GM12878 (cell line): Measurements from ENCODE around the gene NGRN. TPM values are rescaled to one million over a fixed set of nuclear protein-coding genes. Genes with fewer than 3 reads are reported as not detected.

Experiments used
- ATAC-seq: fragments of 200-7000 bp; cut with Tn5 transposase; 3 replicates; pipeline ENCODE4 v1.9.1; 2020; ENCODE audit warnings: mild to moderate bottlenecking, moderate library complexity
- BruUV-seq: library from RNA; stranded (reverse); fragments of 400-500 nt; replicated peaks from 2 replicates; lab custom pipeline; 2021; lab: Mats Ljungman, UMichigan
- CTCF ChIA-PET: fragments of 300-600 bp; sonication (Branson Sonifier 250); formaldehyde crosslinking; extraction: SDS; loops from one replicate; lab custom pipeline; 2021; ENCODE audit warnings: inconsistent platforms; lab: Yijun Ruan, JAX
- POLR2A ChIA-PET: fragments of 350-600 bp; formaldehyde crosslinking; extraction: SDS; loops from one replicate; lab custom pipeline; 2021; ENCODE audit warnings: inconsistent platforms; lab: Charles Lee
- RAD21 ChIA-PET: fragments of 300-600 bp; sonication (Branson Sonifier 250); formaldehyde crosslinking; loops from one replicate; lab custom pipeline; 2023; ENCODE audit warnings: antibody characterized with exemption; ENCODE audit not compliant: unreplicated experiment; lab: Charles Lee
- SMC1A ChIA-PET: fragments of 300-600 bp; sonication (Branson Sonifier 250); formaldehyde crosslinking; loops from one replicate; lab custom pipeline; 2023; ENCODE audit not compliant: unreplicated experiment, uncharacterized antibody; lab: Charles Lee
- DNase-seq: peaks from one replicate; pipeline ENCODE4 v3.0.0-alpha.2; 2011; ENCODE audit warnings: low read depth, low spot score
- FAIRE-seq: peaks from 3 replicates; lab custom pipeline; 2011; peaks lifted over from hg19 to GRCh38; lab: Jason Lieb, UNC
- H2AFZ ChIP-seq: 2 replicates; pipeline ENCODE4 v1.6.0; 2011; ENCODE audit warnings: low read depth, low read length, control low read depth; ENCODE audit not compliant: control insufficient read depth
- H3K27ac ChIP-seq: 2 replicates; pipeline ENCODE4 v1.5.1; 2011; ENCODE audit warnings: control low read depth; ENCODE audit not compliant: control insufficient read depth, insufficient read depth
- H3K27me3 ChIP-seq, 2 experiments: replicated peaks in 1 of 2; 2 replicates each; pipeline versions ENCODE4 v1.6.0 to v1.6.1; 2011; ENCODE audit warnings: low read length in 1 of 2; ENCODE audit not compliant: control insufficient read depth in 2 of 2, insufficient read depth in 2 of 2
- H3K36me3 ChIP-seq, 2 experiments: 2 replicates each; pipeline ENCODE4 v1.5.1; 2011; ENCODE audit warnings: low read length in 1 of 2; ENCODE audit not compliant: control insufficient read depth in 2 of 2, insufficient read depth in 2 of 2
- H3K4me1 ChIP-seq: 2 replicates; pipeline ENCODE4 v1.6.1; 2011; ENCODE audit warnings: mild to moderate bottlenecking, low read length, moderate library complexity, mixed read lengths; ENCODE audit not compliant: control insufficient read depth, insufficient read depth
- H3K4me2 ChIP-seq: 2 replicates; pipeline ENCODE4 v1.6.0; 2011; ENCODE audit warnings: control low read depth; ENCODE audit not compliant: control insufficient read depth, insufficient read depth
- H3K4me3 ChIP-seq: fragments of 200-600 bp; sonication (generic); 2 replicates; pipeline ENCODE4 v1.5.1; 2016
- H3K79me2 ChIP-seq: 2 replicates; pipeline ENCODE4 v1.6.0; 2011; ENCODE audit warnings: low read length; ENCODE audit not compliant: control insufficient read depth, insufficient read depth
- H3K9ac ChIP-seq: 2 replicates; pipeline ENCODE4 v1.8.0; 2011; ENCODE audit warnings: low read length, control low read depth, mixed read lengths; ENCODE audit not compliant: control insufficient read depth, insufficient read depth
- H3K9me3 ChIP-seq: replicated peaks from 3 replicates; pipeline ENCODE4 v1.5.1; 2011; ENCODE audit warnings: mild to moderate bottlenecking, low read length; ENCODE audit not compliant: control insufficient read depth, insufficient read depth
- H4K20me1 ChIP-seq: 2 replicates; pipeline ENCODE4 v1.6.0; 2011; ENCODE audit not compliant: control insufficient read depth, insufficient read depth
- CHD4 ChIP-seq: fragments of 200-600 bp; sonication (generic); IDR thresholded peaks from 2 replicates; pipeline ENCODE4 v1.6.1; 2016; ENCODE audit warnings: mild to moderate bottlenecking
- EGR1 ChIP-seq, 2 experiments: IDR thresholded peaks; 1 replicate in 1 of 2; 2 replicates in 1 of 2; pipeline ENCODE4 v1.6.1; 2011 to 2012; ENCODE audit warnings: low read depth in 2 of 2, low read length in 2 of 2, borderline replicate concordance in 1 of 2, mild to moderate bottlenecking in 1 of 2, moderate library complexity in 1 of 2
- RELA ChIP-seq: fragments of 450-650 bp; IDR thresholded peaks from 2 replicates; pipeline ENCODE4 v1.8.0; 2014; ENCODE audit warnings: borderline replicate concordance; ENCODE audit not compliant: partially characterized antibody
- SP1 ChIP-seq: IDR thresholded peaks from one replicate; pipeline ENCODE4 v1.6.1; 2011; ENCODE audit warnings: low read depth, low read length
- SREBF2 ChIP-seq: IDR thresholded peaks from 2 replicates; pipeline ENCODE4 v1.6.1; 2012; ENCODE audit warnings: mild to moderate bottlenecking, low read length
- TCF3 ChIP-seq: IDR thresholded peaks from 2 replicates; pipeline ENCODE4 v1.6.1; 2012; ENCODE audit warnings: low read depth, mild to moderate bottlenecking, low read length, borderline replicate concordance; ENCODE audit not compliant: insufficient read depth
- ZNF24 ChIP-seq: fragments of 450-650 bp; IDR thresholded peaks from 2 replicates; pipeline ENCODE4 v1.6.1; 2017; ENCODE audit warnings: antibody characterized with exemption, mild to moderate bottlenecking
- ZNF592 ChIP-seq: fragments of 450-650 bp; IDR thresholded peaks from 2 replicates; pipeline ENCODE4 v1.6.1; 2017; ENCODE audit warnings: mild to moderate bottlenecking, moderate library complexity
- WGBS: methylation state at CpG from one replicate; pipeline ENCODE4 v1.1.6; 2016; ENCODE audit warnings: low lambda C conversion rate; ENCODE audit not compliant: insufficient replicate concordance, insufficient coverage; ENCODE audit errors: missing lambda C conversion rate; 5-methylcytosine and 5-hydroxymethylcytosine counted together
- in situ Hi-C: fragments of 300-500 bp; cut with MboI; formaldehyde crosslinking; loops from 9 replicates; pipeline ENCODE4 v1.14.3; 2018; ENCODE audit warnings: mixed read lengths
- intact Hi-C: fragments of 100-400 bp; cut with micrococcal nuclease; formaldehyde crosslinking; loops from one replicate; pipeline ENCODE4 v1.14.2; 2022; ENCODE audit not compliant: unreplicated experiment
- polyA plus RNA-seq, 11 experiments: library from polyadenylated mRNA; depleted of rRNA in 4 of 11; unstranded in 6 of 11; stranded (reverse) in 5 of 11; fragments of >200 nt; fragmentation: Nextera tagmentation in 4 of 11; fragmentation: Illumina TruSeq in 1 of 11; extraction: Ambion mirVana in 4 of 11; extraction: Trizol in 1 of 11; gene quantifications; 1 replicate in 1 of 11; 2 replicates in 10 of 11; pipeline versions ENCODE4 v1.2.1 to v1.2.3, GENCODE V29; 2011 to 2016; ENCODE audit warnings: inconsistent platforms in 2 of 11, missing spikeins in 2 of 11, low read depth in 1 of 11
- total RNA-seq, 4 experiments: library from RNA; depleted of rRNA in 3 of 4; stranded (reverse); fragments of >200 nt in 3 of 4; fragmentation: Illumina TruSeq in 1 of 4; extraction: Trizol in 1 of 4; gene quantifications; 2 replicates each; pipeline versions ENCODE4 v1.2.1 to v1.2.3, GENCODE V29; 2013 to 2021
- TF ChIP-seq, protein P1 (sequence below): fragments of 450-650 bp; formaldehyde crosslinking; IDR thresholded peaks from 2 replicates; pipeline ENCODE4 v1.4.0; 2022; ENCODE audit warnings: mild to moderate bottlenecking, moderate library complexity

NGRN gene
- total and polyA plus RNA-seq, 10 of the 15 experiments (the other 5 are each of a cell fraction or from before 2014, with no cell fraction given): 5.8 to 31.3 (median 23.2) TPM

GRCh38 chr15:90225504-90226234, 39.8 kb upstream of the NGRN start:
- no peak for ATAC-seq
- intact Hi-C loops: no loop called here
- Histone ChIP-seq H3K27ac (no peak overlapping the region), H4K20me1 (no peaks in the 10 kb centered on the region), H3K4me3 (no peak overlapping the region), H3K9ac (no peak overlapping the region), H3K79me2 (no peaks in the 10 kb centered on the region; the same call in 1 of the 2 replicates), H3K9me3 (no peaks in the 10 kb centered on the region), H2AFZ (no peak overlapping the region), H3K27me3 (no peaks in the 10 kb centered on the region), H3K4me1 (peaks cover 6% of the 10 kb centered on the region), H3K36me3 (peaks cover 19 to 28% of the 10 kb centered on the region in 2 experiments; a peak in 3 of 4 replicates), H3K4me2 (no peak overlapping the region)
- CTCF ChIA-PET: interaction anchor here (0.9 to 1.0 kb wide), 2 partner anchors 61 to 64 kb away, joined by 3 to 7 read pairs; no protein-coding TSS in a partner anchor
- POLR2A ChIA-PET: no interaction called here
- no TSS peak for BruUV-seq
- no peak for FAIRE-seq
- 95% methylated on average over 18 of the region's 18 CpGs for WGBS
- RAD21 ChIA-PET: no interaction called here
- SMC1A ChIA-PET: interaction anchor here (0.7 kb wide), 1 partner anchor 64 kb away, joined by 3 read pairs; no protein-coding TSS in a partner anchor
- TF ChIP-seq ZNF592: no peak
- TF ChIP-seq, protein P1, sequence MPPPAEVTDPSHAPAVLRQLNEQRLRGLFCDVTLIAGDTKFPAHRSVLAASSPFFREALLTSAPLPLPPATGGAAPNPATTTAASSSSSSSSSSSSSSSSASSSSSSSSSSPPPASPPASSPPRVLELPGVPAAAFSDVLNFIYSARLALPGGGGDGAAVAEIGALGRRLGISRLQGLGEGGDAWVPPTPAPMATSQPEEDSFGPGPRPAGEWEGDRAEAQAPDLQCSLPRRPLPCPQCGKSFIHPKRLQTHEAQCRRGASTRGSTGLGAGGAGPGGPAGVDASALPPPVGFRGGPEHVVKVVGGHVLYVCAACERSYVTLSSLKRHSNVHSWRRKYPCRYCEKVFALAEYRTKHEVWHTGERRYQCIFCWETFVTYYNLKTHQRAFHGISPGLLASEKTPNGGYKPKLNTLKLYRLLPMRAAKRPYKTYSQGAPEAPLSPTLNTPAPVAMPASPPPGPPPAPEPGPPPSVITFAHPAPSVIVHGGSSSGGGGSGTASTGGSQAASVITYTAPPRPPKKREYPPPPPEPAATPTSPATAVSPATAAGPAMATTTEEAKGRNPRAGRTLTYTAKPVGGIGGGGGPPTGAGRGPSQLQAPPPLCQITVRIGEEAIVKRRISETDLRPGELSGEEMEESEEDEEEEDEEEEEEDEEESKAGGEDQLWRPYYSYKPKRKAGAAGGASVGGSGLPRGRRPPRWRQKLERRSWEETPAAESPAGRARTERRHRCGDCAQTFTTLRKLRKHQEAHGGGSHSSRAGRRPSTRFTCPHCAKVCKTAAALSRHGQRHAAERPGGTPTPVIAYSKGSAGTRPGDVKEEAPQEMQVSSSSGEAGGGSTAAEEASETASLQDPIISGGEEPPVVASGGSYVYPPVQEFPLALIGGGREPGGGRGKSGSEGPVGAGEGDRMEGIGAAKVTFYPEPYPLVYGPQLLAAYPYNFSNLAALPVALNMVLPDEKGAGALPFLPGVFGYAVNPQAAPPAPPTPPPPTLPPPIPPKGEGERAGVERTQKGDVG (CRISPR knock-in tag): no peak
- no peak for TF ChIP-seq EGR1 (IDR thresholded peaks at IDR 0.05; ENCODE audit: borderline replicate concordance in 1 of 2, low read depth in 2 of 2, low read length in 2 of 2)
- TF ChIP-seq SREBF2: no peak
- no peak for TF ChIP-seq ZNF24
- no peak for TF ChIP-seq RELA
- TF ChIP-seq TCF3: no peak
- TF ChIP-seq SP1: no peak
- no peak for TF ChIP-seq CHD4
- in situ Hi-C loops: no loop called here
- no peak for DNase-seq
